Measurements from ENCODE around the gene KLRC3. TPM values are rescaled to one million over a fixed set of nuclear protein-coding genes. Genes with fewer than 3 reads are reported as not detected.

KLRC3 gene
- total and polyA plus RNA-seq, 2 of the 13 experiments (the other 11 are each of a cell fraction or from before 2014, with no cell fraction given): not detected

DNA sequence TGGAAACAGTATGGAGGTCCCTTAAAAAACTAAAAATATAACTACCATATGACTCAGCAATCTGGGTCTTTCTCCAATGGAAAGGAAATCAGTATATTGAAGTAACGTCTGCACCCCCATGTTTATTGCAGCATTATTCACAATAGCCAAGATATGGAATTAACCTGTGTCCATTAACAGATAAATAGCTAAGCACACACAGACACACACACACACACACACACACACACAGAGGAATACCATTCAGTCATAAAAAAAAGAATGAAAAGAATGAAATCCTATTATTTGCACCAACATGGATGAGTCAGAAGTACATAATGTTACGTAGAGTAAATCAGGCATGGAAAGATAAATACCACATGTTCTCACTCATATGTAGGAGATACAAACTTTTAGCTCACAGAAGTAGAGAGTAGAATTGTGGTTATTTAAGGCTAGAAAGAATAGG lies 35.2 kb downstream of the KLRC3 start:
- no peaks in the 10 kb centered on the region for H3K4me1 ChIP-seq (ENCODE audit: insufficient read depth, low read length)
- no peaks in the 10 kb centered on the region for H3K79me2 ChIP-seq (ENCODE audit: insufficient read depth, low read length)
- no peaks in the 10 kb centered on the region for H3K9me3 ChIP-seq (ENCODE audit: low read length)
- H3K9ac ChIP-seq (ENCODE audit: insufficient read depth, low read depth, low read length): no peak overlapping the region
- FAIRE-seq (no peak), ATAC-seq (no peak), DNase-seq (ENCODE audit: low spot score) (peak; percentile 39)
- no peaks in the 10 kb centered on the region for H3K27me3 ChIP-seq (ENCODE audit: control insufficient read depth in 1 of 2, insufficient read depth in 2 of 2, low read length in 2 of 2)
- BruUV-seq (replicated peaks): no TSS peak
- no peaks in the 10 kb centered on the region for H4K20me1 ChIP-seq (ENCODE audit: insufficient read depth, low read length)
- no peak overlapping the region for H3K4me3 ChIP-seq (replicated peaks in 1 of 3; ENCODE audit: insufficient read depth in 1 of 3, low read depth in 2 of 3, low read length in 3 of 3)
- POLR2A ChIA-PET: no interaction called here
- CTCF ChIA-PET (ENCODE audit: low intra/inter-chr PET ratio, low total read pairs): no interaction called here
- TF ChIP-seq HMGA1 (CRISPR knock-in tag; conservative IDR thresholded peaks at IDR 0.05): no peak
- no peak for TF ChIP-seq ZNF460 (CRISPR knock-in tag; IDR thresholded peaks at IDR 0.05; ENCODE audit: borderline replicate concordance)
- no peak for TF ChIP-seq ZNF34 (CRISPR knock-in tag; IDR thresholded peaks at IDR 0.05; ENCODE audit: borderline replicate concordance)
- no peak overlapping the region for H3K27ac ChIP-seq (ENCODE audit: extremely low read length, insufficient read depth, low read length)
- no peak overlapping the region for H2AFZ ChIP-seq (ENCODE audit: low read length)
- no peaks in the 10 kb centered on the region for H3K36me3 ChIP-seq (replicated peaks in 1 of 2; ENCODE audit: control insufficient read depth in 1 of 2, insufficient read depth in 2 of 2, low read length in 2 of 2)
- in situ Hi-C loops (cut with HindIII; ENCODE audit: extremely low pct_ligation_motif_present, low pct_unique_long_range_greater_than_20kb): no loop called here
- no peak overlapping the region for H3K4me2 ChIP-seq (ENCODE audit: low read depth, low read length)
- intact Hi-C loops (cut with micrococcal nuclease; ENCODE audit: unreplicated experiment): no loop called here
- WGBS (ENCODE audit: low lambda C conversion rate): 4% methylated on average over 2 of the region's 2 CpGs

- intact Hi-C loops (cut with micrococcal nuclease; ENCODE audit: unreplicated experiment) (no loop called here), in situ Hi-C loops (cut with HindIII; ENCODE audit: extremely low pct_ligation_motif_present, low pct_unique_long_range_greater_than_20kb) (no loop called here)
- WGBS (ENCODE audit: low lambda C conversion rate): 1% methylated on average over 3 of the region's 3 CpGs
- Histone ChIP-seq H3K9ac (ENCODE audit: insufficient read depth, low read depth, low read length) (no peak overlapping the region), H2AFZ (ENCODE audit: low read length) (no peak overlapping the region), H3K4me2 (ENCODE audit: low read depth, low read length) (no peak overlapping the region), H3K4me1 (ENCODE audit: insufficient read depth, low read length) (no peaks in the 10 kb centered on the region), H3K36me3 (replicated peaks in 1 of 2; ENCODE audit: control insufficient read depth in 1 of 2, insufficient read depth in 2 of 2, low read length in 2 of 2) (no peaks in the 10 kb centered on the region), H3K27me3 (ENCODE audit: control insufficient read depth in 1 of 2, insufficient read depth in 2 of 2, low read length in 2 of 2) (no peaks in the 10 kb centered on the region), H3K27ac (ENCODE audit: extremely low read length, insufficient read depth, low read length) (no peak overlapping the region), H4K20me1 (ENCODE audit: insufficient read depth, low read length) (no peaks in the 10 kb centered on the region), H3K9me3 (ENCODE audit: low read length) (no peaks in the 10 kb centered on the region), H3K79me2 (ENCODE audit: insufficient read depth, low read length) (no peaks in the 10 kb centered on the region), H3K4me3 (replicated peaks in 1 of 3; ENCODE audit: insufficient read depth in 1 of 3, low read depth in 2 of 3, low read length in 3 of 3) (no peak overlapping the region)
- ATAC-seq (no peak), FAIRE-seq (no peak), DNase-seq (ENCODE audit: low spot score) (no peak)
- ChIA-PET POLR2A (no interaction called here), CTCF (ENCODE audit: low intra/inter-chr PET ratio, low total read pairs) (no interaction called here)
- TF ChIP-seq TGIF2 (CRISPR knock-in tag; IDR thresholded peaks at IDR 0.05) (no peak), SRSF4 (IDR thresholded peaks at IDR 0.05; ENCODE audit: low read depth, low read length, poor library complexity, severe bottlenecking) (no peak), ZMAT3 (CRISPR knock-in tag; conservative IDR thresholded peaks at IDR 0.05) (no peak), HMG20B (CRISPR knock-in tag; conservative IDR thresholded peaks at IDR 0.05) (no peak), U2AF1 (optimal IDR thresholded peaks at IDR 0.05; ENCODE audit: low read depth, low read length) (no peak)
- no TSS peak for BruUV-seq (replicated peaks)
Measured at GRCh38 chr12:10384191-10384590, 36.2 kb downstream of the KLRC3 start.

All from HepG2 (cell line).